HG02678 (cell line): ENCODE results near the gene MAL.

Experiments
- ATAC-seq: cut with Tn5 transposase; IDR thresholded peaks from one replicate; pipeline ENCODE4 v1.9.1; 2021; ENCODE audit warnings: mild to moderate bottlenecking, moderate library complexity; ENCODE audit not compliant: unreplicated experiment

The MAL gene

GRCh38 chr2:95060446-95061118 is 35.1 kb downstream of the MAL start:
- ATAC-seq = no peak

DNA sequence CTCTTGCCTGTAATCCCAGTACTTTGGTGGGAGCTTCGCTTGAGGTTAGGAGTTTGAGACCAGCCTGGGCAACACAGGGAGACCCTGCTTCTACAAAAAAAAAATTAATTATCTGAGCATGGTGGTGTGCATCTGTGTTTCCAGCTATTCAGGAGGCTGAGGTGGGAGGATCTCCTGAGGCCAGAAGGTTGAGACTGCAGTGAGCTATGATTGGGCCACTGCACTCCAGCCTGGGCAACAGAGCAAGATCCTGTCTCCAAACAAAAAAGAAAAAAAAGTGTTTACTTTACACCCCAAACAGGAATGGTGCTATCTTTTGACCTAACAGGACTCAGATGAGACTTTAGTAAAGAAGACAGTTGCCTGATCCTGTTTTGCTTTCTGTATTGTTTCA is 35.6 kb downstream of the MAL start:
- ATAC-seq = no peak

GRCh38 chr2:95061601-95062183 is 36.2 kb downstream of the MAL start:
- ATAC-seq = no peak

GRCh38 chr2:95062242-95063085 is 37.0 kb downstream of the MAL start:
- ATAC-seq = peak; percentile 20

DNA sequence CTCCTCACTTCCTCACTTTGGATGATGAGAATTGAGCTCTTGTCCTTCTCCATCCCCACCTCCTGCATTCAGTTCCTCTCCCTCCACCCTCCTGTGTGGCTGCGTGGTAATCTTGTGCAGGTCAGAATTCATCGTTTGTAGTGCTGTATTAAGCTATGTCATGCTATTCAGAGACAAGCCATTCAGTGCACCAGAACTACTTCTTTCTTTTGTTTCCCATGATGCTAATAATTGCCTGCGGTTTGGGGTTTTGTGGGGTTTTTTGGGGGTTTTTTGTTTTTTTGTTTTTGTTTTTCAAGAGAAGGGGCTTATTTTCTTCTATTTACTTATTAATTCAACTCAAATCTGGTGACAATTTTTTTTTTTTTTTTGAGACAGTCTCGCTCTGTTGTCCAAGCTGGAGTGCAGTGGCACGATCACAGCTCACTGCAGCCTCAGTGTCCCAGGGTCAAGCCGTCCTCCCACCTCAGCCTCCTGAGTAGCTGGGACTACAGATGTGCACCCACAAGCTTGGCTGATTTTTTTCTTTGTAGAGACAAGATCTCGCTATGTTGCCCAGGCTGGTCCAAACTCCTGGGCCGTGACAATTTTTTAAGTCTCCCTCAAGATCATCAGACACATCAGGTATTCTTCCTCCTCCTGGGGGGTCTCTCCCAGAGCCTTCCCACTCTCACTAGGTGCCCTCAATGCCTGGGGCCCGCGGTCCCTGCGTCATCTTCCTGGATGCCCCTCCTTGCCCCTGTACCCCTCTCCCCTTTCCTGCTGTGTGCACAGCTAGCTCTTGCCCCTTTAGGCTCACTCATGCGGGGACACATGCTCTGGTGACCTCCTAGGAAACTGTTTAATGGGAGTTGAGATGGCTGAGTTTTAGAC is 37.8 kb downstream of the MAL start:
- peak; percentile 77 for ATAC-seq

DNA sequence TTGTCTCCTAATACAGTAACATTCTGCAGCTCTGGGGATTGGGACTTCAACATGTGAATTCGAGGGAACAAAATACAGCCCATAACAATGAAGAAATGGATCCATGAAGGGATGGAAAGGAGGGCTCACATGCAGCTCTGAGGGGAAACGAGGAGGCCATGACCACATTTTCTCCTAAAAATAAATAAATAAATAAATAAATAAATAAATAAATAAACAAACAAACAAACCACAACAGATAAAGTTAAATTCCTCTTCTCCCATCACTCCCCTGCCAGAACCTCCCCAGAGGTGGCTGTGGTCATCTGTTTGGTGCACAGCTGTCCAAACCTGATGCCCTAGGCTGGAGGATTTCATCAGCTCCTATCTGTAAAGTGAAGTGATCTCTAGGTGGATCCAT is 42.7 kb downstream of the MAL start:
- ATAC-seq = no peak

GRCh38 chr2:95069465-95069864 is 44.0 kb downstream of the MAL start:
- no peak for ATAC-seq

GRCh38 chr2:95071856-95072255 is 46.3 kb downstream of the MAL start:
- no peak for ATAC-seq

DNA sequence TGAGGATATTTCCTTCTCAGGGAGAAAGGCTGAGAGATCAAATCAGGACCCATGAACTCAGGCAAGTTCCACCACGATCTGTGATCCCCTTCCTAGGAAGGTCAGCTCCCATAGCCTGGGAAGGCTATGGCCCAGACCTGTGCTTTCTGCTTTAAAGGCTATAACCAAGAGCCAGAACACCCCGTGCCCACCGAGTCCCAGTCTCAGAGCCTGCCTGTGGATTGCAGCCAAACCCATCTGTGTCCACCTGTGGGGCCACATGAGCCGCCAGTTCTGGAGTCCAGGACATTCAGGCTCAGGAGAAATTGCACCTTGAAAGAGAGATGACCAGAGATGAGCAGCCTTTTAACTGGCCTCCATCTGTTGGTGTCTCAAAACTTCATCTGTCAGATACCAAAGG is 46.9 kb downstream of the MAL start:
- ATAC-seq = no peak

DNA sequence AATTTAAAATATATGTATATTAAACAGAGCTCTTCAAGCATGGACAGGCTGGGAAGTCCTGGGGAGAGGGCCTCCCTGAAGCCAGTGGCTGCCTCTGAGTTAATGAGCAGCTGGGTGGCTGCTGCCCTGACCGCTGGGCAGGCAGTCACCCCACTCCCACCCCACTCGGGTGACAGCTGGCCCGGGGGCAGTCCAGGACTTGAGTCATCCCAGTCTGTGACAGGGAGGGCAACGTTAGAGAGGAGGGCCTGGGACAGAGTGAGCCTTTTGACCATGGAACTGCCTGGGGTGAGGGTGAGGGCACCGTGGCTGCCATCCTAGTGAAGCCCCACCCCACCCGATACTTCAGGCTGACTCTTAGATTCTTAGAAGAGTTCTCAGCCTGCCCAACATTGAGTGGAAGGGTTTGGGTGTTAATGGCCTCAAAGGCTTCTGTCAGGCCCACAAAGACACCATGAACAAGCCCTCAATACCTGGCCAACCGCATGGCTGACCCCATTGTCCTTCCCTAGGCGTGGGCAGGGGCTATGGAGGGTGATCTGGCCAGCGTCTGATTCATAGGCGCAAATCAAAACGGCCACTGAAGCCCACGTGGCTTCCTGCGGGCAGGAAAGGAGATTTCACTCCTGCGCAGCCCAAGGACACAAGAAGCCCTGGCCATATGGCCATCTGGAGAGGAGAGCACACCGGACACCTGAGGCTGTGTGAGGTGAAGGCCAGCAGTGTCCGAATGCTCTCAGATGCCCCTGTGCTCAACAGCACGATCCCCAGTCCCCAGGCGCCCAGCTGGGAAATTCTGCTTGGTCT is 48.6 kb downstream of the MAL start:
- no peak for ATAC-seq

GRCh38 chr2:95074663-95075439 is 49.3 kb downstream of the MAL start:
- no peak for ATAC-seq

GRCh38 chr2:95075440-95076132 is 50.1 kb downstream of the MAL start:
- no peak for ATAC-seq

DNA sequence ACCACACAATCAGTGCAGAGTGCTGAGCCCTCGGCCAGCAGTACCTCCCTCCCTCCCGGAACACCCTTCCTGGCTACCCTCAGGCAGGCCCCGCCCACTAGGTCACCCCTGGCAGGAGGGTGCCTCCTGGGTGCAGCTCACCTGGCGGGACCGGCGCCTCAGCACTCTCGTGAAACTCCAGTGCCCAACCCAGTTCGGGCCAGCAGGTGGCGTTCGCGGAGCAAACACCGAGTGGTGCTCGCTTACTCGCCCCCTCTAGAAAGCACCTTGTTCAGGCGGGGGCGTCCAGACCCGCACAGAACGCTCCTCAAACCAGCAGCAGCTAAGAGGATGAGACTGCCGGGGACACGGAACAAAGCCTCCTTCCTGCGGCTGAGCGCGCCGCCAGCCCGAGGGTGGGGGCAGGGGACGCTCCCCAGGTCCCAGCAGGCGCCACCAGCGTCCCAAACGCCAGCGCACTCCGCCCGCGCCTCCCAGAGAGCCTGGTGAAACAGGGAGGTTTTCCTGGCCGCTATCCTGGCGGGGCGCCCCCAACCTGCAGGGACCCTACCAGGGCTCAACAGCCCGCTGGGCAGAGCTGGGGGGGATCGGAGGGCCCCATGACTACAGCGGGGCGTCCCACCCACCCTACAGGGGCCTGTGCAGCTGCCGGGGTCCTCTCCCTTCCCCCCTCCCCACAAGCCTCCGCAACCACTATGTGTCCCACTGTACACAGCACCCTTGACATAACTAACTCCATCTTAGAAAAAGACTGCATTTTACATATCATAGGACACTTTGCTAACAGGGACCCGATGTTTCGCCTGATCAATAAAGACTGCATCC is 51.4 kb downstream of the MAL start:
- ATAC-seq = peak; percentile 86

DNA sequence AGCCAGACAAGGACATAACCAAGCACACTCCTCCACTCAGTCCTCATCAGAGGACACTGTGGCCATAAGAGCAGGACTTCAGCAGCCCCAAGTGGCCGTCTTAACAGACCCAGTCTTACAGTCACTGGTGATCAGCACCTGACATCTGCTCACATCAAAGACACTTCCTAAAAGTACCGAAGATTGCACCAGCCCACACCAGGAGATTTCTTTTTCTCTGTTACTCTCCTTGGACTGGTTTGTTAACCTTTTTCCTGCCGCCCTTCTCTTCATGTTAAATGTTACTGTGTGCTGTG is 52.0 kb downstream of the MAL start:
- ATAC-seq = no peak

DNA sequence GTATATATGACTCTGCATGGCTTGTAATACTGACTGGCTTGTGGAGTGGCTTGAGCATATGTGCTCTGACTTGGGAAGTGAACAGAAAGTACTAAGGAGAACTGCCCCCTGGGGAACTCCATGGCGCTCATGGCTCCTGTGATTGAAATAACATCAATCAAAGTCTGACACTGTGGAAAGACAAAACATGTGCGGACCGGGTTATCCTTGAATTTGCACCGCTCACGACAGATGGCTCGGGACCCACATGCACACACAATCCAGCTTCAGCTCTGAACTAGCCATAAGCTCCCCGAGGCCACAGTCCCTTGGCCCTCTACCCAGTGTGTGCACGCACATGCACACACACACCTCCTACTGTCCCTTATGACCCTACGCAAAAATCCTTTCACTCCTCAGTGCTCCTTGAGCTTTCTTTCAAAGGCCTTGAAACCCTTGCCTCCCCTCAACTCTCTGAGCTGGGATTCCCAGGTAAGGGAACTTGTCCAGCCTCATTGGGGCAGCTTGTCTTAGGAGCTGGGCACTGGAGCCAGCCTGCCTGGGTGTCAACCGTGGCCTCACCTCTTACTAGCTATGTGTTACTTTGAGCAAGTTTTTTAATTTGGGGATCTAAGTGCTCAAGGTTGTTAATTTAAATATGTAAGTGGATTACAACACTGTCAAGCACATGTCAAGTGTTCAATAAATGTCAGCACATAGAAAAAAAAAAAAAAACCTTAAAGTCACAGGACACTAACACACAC is 52.5 kb downstream of the MAL start:
- no peak for ATAC-seq

DNA sequence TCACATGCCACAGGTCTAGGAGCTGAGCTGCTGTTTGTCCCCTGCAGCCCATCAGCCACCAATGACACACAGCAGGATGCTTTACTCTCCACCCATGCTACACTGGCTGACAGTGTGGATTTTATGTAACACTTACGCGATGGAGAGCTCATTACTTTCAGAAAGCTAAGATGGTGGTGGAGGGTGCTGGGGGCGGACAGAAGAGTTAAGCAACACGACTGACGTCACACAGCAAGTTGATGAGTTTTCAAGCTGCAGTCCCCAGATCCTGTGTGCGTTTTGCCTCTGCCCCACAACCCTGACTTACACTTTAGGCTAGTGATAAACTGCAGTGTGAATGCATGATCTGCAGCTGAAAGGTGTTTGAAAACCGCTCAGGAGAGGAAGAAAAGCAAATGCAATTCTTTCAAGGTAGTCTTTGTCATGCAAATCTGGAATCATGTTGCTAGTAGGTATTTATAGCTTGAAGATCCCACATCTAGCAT is 53.7 kb downstream of the MAL start:
- no peak for ATAC-seq

DNA sequence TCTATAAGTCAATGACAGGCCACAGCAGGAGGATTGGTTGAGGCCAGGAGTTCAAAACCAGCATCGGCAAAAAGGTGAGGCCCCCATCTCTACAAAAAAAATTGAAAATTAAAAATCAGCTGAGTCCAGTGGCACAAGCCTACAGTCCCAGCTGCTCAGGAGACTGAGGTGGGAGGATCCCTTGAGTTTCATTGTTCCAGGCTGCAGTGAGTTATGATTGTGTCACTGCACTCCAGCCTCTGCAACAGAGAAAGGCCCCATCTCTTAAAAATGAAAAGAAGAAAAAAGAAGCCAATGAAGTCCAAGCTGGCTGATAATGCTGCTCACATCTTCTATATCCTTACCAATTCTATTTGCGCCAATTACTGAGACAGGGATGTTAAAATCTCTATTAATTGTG is 57.0 kb downstream of the MAL start:
- ATAC-seq = no peak
